NK-92 (cell line): Measurements from ENCODE around the gene ABHD2.
"Not testable (repeated sequence)": the region's sequence is repeated elsewhere in the genome, so short reads cannot be mapped to it uniquely, and the experiment has no call there.

Source experiments
- DNase-seq: peaks from one replicate; lab custom pipeline; 2025; ENCODE audit not compliant: unreplicated experiment; lab: John Stamatoyannopoulos, UW

The ABHD2 gene

DNA sequence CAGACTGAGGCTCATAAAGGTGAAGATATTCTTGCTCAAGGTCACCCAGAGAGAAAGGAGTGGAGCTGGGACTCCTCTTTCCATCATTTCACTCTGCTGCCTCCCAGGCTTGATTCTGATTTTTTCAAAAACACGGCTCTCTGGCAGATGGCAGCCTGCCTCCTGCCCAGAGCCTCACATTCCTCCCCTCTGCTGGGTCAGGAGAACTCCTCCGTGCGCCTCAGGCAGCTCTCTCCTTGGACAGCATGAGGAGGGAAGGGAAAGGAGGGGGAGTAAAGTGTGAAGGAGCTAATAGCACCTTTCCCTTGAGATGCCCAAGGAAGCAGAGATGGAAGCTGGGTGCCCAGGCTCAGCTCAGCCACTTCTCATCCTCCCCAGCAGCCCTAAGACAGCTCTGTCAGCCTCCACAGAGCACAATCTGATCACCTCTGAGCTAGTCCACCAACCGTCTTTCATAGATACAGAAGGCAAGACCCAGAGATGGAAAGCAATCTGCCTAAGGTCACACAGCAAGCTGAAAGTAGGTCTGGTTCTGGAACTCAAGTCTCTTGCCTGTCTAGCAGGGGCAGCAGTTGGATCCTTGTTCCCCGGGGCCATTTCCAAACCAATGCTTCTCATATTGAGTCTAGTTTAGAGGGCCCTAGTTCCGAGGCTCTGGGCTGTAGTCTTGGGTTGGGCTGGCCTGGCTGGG, 129.6 kb downstream of the ABHD2 start:
- no peak for DNase-seq

DNA sequence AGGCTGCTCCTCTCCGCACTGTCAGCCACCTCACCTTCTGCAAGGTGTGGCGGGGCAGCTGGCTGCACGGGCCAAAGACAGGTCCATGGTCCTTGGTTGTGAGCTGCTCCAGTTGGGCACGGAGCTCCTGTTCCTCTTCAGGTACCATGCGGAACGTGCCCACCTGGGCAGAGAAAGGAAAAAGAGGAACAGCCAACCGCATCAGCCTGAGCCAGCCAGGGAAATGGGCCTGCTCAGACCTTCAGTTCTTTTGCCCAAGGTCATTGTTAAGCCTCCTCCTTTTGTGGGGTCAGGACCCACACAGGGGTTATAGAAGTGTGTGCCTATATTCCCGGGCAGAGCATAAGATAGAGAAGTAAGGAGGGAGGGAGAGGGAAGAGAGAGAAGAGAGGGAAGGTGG, 130.3 kb downstream of the ABHD2 start:
- no peak for DNase-seq

DNA sequence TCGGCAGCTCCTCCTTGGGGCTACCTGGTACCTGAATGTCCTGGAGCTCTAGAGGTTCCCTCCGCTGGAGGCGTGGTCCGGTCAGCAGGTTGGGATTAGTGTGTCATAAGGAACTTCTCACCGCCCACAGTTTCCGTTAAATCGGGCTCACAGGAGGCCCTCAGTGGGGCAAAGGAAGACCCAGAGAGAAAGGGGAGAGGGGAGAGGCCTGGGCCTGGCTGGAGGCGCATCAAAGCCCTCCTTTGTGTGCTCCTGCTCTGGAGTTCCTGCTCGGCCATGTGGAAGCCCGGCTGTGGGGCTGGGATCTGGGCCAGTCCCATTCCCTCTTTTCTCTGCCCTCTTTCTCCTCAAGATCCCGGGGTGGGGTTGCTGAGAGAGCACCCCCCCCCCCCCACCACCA, 133.3 kb downstream of the ABHD2 start, which contains the start of gene RLBP1:
RLBP1 (minus strand) TSS at position 37 of the 400 bp plus-strand sequence. CDS start 2,604 bp downstream, outside the sequence.
- DNase-seq = no peak

DNA sequence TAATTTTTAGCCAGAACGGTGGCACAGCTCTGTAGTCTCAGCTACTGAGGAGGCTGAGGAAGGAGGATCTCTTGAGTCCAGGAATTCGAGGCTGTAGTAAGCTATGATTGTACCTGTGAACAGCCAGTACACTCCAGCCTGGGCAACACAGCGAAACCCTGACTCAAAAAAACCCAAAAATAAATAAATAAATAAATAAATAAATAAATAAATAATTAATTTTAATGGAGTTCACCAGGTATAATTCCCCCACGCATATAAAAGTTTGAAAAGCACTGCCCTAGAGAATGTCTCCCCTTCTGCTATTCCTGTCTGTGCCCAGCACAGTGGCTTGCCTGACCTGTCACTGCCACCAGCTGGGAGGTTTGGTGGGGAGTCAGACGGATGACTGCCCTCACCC, 137.3 kb downstream of the ABHD2 start:
- DNase-seq = no peak

DNA sequence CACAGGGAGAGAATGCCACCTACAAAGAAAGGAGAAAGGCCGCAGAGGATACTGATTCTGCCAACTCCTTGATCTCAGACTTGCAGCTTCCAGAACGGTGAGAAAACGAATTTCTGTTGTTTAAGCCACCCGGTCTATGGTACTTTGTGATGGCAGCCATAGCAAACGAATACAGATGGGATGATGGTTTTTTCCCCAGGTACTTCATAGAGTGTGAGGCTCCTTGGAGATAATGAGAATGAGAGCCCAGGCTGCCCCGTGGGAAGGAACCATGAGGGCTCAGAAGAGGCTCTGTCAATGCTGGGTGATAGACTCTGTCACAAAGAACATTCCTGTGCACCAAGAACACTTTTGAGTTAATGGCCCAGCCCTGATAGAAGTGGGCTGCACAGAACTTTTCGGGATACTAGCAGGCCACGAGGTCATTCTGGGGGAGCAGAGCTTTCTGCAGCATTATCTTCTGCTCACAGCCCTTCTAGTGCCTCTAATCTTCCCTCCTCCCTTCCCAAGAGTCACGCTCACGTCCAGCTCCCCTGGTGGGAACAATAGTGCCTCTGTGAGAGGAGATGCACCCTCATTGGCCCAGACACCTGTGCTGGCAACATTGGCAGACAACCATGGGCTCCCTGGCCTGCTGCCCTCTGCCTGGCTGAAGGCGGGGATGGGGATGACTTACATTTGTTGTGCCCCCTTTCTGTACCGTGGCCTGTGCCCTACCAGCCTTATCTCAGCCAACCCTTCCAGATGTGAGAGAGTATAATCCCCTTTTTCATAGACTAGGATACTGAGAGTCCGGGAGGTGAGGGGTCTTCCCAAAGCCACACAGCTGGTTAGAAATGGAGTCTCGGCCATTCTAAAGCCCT, 138.3 kb downstream of the ABHD2 start:
- no peak for DNase-seq

DNA sequence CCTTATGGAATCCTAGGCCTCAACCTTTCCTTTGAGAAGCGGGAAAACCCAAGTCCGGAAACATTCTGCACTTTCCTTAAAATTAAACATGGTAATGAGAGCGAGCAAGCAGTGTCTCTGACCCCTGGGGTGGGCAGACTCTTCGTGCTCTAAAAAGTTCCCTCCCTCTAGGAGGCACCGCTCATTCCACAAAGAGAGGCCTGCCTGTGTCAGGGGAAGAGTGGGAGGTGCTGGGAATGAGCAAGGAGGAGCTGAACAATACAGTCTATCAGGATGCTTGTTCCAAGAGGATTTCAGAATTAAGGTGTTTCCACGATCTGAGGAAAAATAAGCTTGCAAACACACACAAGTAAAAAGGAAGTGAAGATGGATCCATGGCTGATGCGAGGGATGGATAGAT, 139.2 kb downstream of the ABHD2 start:
- DNase-seq = no peak

DNA sequence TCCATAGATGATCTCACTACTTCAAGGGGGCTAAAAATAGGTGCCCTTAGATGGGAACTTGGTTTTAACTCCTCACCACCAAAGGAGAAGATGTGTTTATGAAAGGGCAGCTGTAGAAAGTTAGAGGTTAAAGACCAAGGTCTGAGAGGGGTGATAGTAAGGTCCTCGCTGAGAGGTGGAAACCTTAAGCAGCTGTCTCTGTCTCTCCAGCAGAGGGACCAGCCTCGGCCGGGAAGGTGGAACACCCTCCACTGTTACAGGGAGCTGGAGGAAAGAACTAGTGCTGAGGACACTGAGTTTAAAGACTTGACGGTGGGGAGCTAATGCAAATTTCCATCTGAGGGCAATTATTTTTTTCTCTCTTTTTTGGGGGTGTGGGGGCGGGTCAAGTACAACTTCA, 142.0 kb downstream of the ABHD2 start:
- no peak for DNase-seq

DNA sequence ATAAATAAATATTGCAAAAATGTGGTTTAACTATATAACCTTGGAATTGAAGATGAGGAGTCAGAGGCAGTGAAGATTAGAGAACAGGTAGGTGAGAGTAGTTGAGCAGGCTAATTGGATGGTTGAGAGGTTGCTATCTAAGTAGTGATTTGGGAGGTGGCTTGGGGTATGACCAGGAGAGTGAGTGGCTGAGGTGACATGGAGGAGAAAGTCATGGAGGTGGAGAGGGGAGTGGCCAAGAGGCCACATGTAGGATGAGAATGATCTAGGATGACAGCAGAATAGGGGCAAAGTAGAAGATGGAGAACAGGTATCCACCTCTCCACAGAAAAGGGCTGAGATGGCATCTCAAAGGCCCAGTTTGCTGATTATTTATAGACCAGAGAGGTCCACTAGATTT, 143.6 kb downstream of the ABHD2 start:
- DNase-seq = no peak

DNA sequence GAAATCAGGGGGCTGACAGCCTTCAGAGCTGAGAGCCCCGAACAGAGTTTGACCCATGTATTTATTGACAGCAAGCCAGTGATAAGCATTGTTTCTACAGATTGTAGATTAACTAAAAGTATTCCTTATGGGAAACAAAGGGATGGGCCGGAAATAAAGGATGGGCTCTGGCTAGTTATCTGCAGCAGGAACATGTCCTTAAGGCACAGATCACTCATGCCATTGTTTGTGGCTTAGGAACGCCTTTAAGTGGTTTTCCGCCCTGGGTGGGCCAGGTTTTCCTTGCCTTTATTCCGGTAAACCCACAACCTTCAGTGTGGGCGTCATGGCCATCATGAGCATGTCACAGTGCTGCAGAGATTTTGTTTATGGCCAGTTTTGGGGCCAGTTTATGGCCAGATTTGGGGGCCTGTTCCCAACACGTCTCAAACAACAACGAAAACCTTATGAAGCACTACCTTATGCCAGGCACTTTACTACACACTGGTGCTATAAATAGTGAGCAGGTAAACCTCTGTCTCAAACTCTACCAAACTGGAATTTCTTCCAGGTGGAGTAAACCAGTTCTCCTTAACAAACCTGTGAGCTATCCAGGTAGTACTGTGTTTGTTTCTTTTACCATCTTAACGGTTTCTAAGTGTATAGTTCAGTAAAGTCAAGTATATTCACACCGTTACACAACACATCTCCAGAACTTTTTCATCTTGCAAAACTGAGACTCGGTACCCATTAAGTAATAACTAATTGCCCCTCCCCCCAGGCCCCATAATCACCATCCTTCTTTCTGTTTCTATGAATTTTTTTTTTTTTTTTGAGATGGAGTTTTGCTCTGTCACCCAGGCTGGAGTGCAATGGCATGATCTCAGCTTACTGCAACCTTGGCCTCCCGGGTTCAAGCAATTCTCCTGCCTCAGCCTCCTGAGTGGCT, 151.9 kb downstream of the ABHD2 start:
- DNase-seq = not testable (repeated sequence)

DNA sequence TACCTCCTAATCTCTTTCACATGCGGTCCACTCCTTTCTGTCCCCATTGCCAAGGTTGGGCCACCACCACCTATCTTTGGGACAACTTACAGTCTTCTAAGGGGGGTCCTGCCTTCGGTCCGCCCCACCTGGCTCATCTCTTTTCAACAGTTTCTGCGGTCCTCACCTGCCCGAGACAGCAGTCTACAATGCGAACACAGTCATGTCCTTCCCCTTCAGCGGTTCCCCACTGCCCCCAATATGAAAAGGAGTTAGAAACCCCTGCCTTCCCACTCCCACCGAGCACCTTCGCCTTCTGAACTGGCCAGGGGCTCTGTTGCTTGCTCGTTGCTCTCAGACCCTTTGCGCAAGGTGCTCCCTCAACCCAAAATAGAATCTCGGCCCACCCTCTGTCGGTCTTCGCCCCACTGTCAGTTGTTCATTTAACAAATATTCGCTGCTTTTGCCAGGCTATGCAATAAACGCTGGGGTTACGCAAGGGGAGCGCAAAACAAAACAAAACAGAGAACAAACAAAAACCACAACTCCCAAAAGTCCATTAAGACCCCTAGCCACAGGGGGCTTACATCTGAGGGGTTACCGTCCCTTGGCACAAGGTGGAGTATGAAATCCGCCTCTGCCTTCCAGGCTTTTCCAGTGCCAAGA, 154.9 kb downstream of the ABHD2 start:
- DNase-seq = no peak

DNA sequence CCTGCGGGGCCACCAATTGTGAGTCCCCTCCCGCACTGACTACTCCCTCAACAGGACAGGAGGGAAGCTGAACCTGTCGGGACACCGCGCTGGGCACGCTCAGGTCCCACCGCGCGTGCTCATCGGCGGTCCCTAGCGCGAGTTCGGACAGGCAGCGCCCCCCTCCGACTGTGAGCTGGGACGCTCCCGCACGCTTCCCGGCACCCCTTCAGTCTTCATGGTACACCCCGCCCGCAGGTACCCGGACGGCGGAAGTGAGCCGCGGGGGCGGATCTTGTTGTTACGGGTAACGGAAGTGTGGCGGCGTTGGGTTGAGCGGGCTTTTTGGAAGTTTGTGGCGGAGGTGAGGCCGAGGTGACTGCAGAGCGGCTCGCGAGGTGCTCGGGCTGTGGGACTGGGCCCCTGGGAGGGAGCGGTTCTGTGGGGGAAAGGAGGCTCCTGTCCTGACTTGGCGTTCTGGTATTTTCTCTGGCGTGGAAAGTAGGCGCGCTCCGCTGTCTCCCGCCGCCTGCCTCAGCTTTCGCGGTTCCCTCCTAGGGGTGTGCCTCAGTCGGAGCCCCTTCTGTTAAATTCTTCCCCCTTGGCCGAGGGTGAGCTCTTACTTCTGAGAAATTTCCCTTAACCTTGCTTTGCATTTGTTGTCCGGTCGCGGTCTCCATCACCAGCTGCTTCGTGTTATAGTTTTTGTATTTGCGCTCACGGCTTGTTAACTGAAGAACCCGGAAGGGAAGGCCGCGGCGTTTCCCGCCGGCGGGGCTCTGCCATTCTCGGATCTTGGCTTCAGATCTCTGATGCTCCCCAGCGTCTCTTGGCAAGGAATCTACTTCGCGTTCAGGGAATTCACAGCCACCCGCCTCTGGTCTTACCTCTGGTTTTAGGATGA, 155.7 kb downstream of the ABHD2 start, which contains the start of gene FANCI:
FANCI (plus strand) TSS at position 289 of the 883 bp plus-strand sequence. CDS start 3,669 bp downstream, outside the sequence.
- peak; percentile 60 for DNase-seq

DNA sequence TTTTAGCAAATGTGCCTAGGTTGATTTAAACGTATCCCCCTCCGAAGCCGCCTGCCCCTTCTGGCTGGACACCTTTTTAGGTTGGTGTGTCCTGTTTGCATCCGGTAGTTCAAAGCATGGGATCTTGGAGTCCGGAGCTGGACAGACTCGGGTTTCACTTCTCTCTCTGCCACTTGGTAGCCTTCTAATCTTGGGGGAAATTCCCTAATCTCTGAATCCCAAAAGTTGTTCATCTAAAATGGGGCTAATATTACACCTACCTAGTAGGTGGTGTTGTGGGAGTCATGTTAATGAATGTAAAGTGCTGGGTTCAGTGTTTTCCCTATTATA, 156.3 kb downstream of the ABHD2 start:
- no peak for DNase-seq

DNA sequence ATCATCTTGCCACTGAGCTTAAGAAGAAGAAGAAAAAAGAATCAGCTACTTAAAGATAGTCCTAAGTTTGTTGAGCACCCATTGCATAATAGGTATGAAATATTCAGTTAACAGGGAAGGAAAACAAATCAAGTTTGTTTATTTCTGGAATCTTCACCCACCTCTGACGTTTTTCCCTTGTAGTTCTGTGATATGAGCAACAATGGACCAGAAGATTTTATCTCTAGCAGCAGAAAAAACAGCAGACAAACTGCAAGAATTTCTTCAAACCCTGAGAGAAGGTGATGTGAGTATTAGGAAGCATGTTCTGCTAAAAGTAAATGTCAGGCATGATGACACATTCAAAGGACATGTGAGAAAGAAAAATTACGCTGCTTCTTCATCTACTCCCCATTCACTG, 159.2 kb downstream of the ABHD2 start:
- DNase-seq = no peak

DNA sequence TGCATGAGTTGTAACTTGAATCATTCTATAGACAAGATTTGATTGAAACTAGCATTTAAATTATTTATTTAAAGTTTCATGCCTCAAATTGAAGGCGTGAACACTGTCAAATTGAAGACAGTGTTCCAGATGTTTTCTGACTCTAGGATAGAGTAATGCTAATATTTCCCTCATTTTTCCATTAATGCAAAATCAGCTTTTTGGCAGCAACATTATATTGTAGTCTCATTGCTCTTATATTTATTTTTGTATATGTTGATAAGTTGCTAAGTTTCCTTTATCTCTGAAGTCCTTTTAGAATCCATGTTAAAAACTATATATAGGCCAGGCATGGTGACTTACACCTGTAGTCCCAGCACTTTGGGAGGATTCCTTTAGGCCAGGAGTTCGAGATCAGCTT, 160.3 kb downstream of the ABHD2 start:
- no peak for DNase-seq

DNA sequence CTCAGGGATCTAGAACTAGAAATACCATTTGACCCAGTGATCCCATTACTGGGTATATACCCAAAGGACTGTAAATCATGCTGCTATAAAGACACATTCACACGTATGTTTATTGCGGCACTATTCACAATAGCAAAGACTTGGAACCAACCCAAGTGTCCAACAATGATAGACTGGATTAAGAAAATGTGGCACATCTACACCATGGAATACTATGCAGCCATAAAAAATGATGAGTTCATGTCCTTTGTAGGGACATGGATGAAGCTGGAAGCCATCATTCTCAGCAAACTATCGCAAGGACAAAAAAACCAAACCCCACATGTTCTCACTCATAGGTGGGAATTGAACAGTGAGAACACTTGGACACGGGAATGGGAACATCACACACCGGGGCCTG, 161.9 kb downstream of the ABHD2 start:
- not testable (repeated sequence) for DNase-seq
